ENCODE data around the gene VSTM5.
"Not testable (repeated sequence)": the region's sequence is repeated elsewhere in the genome, so short reads cannot be mapped to it uniquely, and the experiment has no call there.

The VSTM5 gene

GRCh38 chr11:93784935-93785360 lies 65.5 kb downstream of the VSTM5 start:
- FAIRE-seq, result no peak

GRCh38 chr11:93784145-93784934 lies 66.1 kb downstream of the VSTM5 start, which contains the start of gene MED17:
TSS of gene MED17 (plus strand) at chr11:93784282. CDS start at chr11:93784514, 232 bp downstream.
- peak; percentile 73 for FAIRE-seq

GRCh38 chr11:93783765-93784144 lies 66.7 kb downstream of the VSTM5 start:
- no peak for FAIRE-seq

GRCh38 chr11:93783362-93783761 lies 67.1 kb downstream of the VSTM5 start:
- FAIRE-seq, result no peak

- no peak for FAIRE-seq
Measured at GRCh38 chr11:93775289-93775688, 75.1 kb downstream of the VSTM5 start.

GRCh38 chr11:93774560-93774959 lies 75.9 kb downstream of the VSTM5 start:
- FAIRE-seq, result not testable (repeated sequence)

- FAIRE-seq, result no peak
Measured at GRCh38 chr11:93773601-93774200, 76.7 kb downstream of the VSTM5 start.

GRCh38 chr11:93773045-93773477 lies 77.4 kb downstream of the VSTM5 start:
- FAIRE-seq, result no peak

- FAIRE-seq, result no peak
Measured at GRCh38 chr11:93772123-93772522, 78.3 kb downstream of the VSTM5 start.

- FAIRE-seq, result no peak
Measured at GRCh38 chr11:93770160-93770559, 80.3 kb downstream of the VSTM5 start.
